ENCODE results near the gene NRP2.

NRP2 gene

GRCh38 chr2:205637320-205637602 is 45.0 kb upstream of the NRP2 start:
- no peaks in the 10 kb centered on the region for H3K36me3 ChIP-seq (ENCODE audit: insufficient read depth, low read length)
- no peak overlapping the region for H2AFZ ChIP-seq (ENCODE audit: low read length)
- no peaks in the 10 kb centered on the region for H4K20me1 ChIP-seq (ENCODE audit: insufficient read depth, low read length, poor library complexity, severe bottlenecking)
- TF ChIP-seq, protein P1, sequence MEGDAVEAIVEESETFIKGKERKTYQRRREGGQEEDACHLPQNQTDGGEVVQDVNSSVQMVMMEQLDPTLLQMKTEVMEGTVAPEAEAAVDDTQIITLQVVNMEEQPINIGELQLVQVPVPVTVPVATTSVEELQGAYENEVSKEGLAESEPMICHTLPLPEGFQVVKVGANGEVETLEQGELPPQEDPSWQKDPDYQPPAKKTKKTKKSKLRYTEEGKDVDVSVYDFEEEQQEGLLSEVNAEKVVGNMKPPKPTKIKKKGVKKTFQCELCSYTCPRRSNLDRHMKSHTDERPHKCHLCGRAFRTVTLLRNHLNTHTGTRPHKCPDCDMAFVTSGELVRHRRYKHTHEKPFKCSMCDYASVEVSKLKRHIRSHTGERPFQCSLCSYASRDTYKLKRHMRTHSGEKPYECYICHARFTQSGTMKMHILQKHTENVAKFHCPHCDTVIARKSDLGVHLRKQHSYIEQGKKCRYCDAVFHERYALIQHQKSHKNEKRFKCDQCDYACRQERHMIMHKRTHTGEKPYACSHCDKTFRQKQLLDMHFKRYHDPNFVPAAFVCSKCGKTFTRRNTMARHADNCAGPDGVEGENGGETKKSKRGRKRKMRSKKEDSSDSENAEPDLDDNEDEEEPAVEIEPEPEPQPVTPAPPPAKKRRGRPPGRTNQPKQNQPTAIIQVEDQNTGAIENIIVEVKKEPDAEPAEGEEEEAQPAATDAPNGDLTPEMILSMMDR (conservative IDR thresholded peaks at IDR 0.05; ENCODE audit: low read length): no peak
- TF ChIP-seq EZH2phosphoT487 (IDR thresholded peaks at IDR 0.05; ENCODE audit: borderline replicate concordance): no peak
- no peaks in the 10 kb centered on the region for H3F3A ChIP-seq (ENCODE audit: low read depth)
- H3K79me2 ChIP-seq (ENCODE audit: insufficient read depth, low read length): no peaks in the 10 kb centered on the region
- no peaks in the 10 kb centered on the region for H3K4me1 ChIP-seq (ENCODE audit: insufficient read depth, low read length, poor library complexity, severe bottlenecking)
- H3K9me2 ChIP-seq (replicated peaks; ENCODE audit: low read depth, low read length): no peaks in the 10 kb centered on the region
- H3K4me2 ChIP-seq (ENCODE audit: low read depth, low read length, poor library complexity, severe bottlenecking): no peak overlapping the region
- no peaks in the 10 kb centered on the region for H3K9me3 ChIP-seq (ENCODE audit: insufficient read depth, low read depth, low read length)
- no peak overlapping the region for H3K4me3 ChIP-seq (ENCODE audit: low read length, poor library complexity, severe bottlenecking)
- H3K9ac ChIP-seq (ENCODE audit: low read depth, low read length, poor library complexity, severe bottlenecking): no peak overlapping the region
- H3K27me3 ChIP-seq (ENCODE audit: insufficient read depth, low read length, poor library complexity, severe bottlenecking): no peaks in the 10 kb centered on the region

- Histone ChIP-seq H4K20me1 (ENCODE audit: insufficient read depth, low read length, poor library complexity, severe bottlenecking) (no peaks in the 10 kb centered on the region), H3K9ac (ENCODE audit: low read depth, low read length, poor library complexity, severe bottlenecking) (no peak overlapping the region), H3F3A (ENCODE audit: low read depth) (no peaks in the 10 kb centered on the region), H3K4me2 (ENCODE audit: low read depth, low read length, poor library complexity, severe bottlenecking) (no peak overlapping the region), H2AFZ (ENCODE audit: low read length) (no peak overlapping the region), H3K79me2 (ENCODE audit: insufficient read depth, low read length) (no peaks in the 10 kb centered on the region), H3K27me3 (ENCODE audit: insufficient read depth, low read length, poor library complexity, severe bottlenecking) (no peaks in the 10 kb centered on the region), H3K36me3 (ENCODE audit: insufficient read depth, low read length) (no peaks in the 10 kb centered on the region), H3K4me1 (ENCODE audit: insufficient read depth, low read length, poor library complexity, severe bottlenecking) (no peaks in the 10 kb centered on the region), H3K9me2 (replicated peaks; ENCODE audit: low read depth, low read length) (no peaks in the 10 kb centered on the region), H3K4me3 (ENCODE audit: low read length, poor library complexity, severe bottlenecking) (no peak overlapping the region), H3K9me3 (ENCODE audit: insufficient read depth, low read depth, low read length) (no peaks in the 10 kb centered on the region)
- no peak for TF ChIP-seq EZH2phosphoT487 (IDR thresholded peaks at IDR 0.05; ENCODE audit: borderline replicate concordance)
- TF ChIP-seq, protein P1 (conservative IDR thresholded peaks at IDR 0.05; ENCODE audit: low read length): no peak
Measured at GRCh38 chr2:205637779-205638503, 44.4 kb upstream of the NRP2 start.

- H3K9me2 ChIP-seq (replicated peaks; ENCODE audit: low read depth, low read length): no peaks in the 10 kb centered on the region
- H3K4me3 ChIP-seq (ENCODE audit: low read length, poor library complexity, severe bottlenecking): no peak overlapping the region
- H3K9ac ChIP-seq (ENCODE audit: low read depth, low read length, poor library complexity, severe bottlenecking): no peak overlapping the region
- no peak for TF ChIP-seq EZH2phosphoT487 (IDR thresholded peaks at IDR 0.05; ENCODE audit: borderline replicate concordance)
- TF ChIP-seq, protein P1 (conservative IDR thresholded peaks at IDR 0.05; ENCODE audit: low read length): no peak
- H3F3A ChIP-seq (ENCODE audit: low read depth): no peaks in the 10 kb centered on the region
- H3K27me3 ChIP-seq (ENCODE audit: insufficient read depth, low read length, poor library complexity, severe bottlenecking): no peaks in the 10 kb centered on the region
- no peak overlapping the region for H3K4me2 ChIP-seq (ENCODE audit: low read depth, low read length, poor library complexity, severe bottlenecking)
- H3K9me3 ChIP-seq (ENCODE audit: insufficient read depth, low read depth, low read length): no peaks in the 10 kb centered on the region
- H3K4me1 ChIP-seq (ENCODE audit: insufficient read depth, low read length, poor library complexity, severe bottlenecking): no peaks in the 10 kb centered on the region
- H4K20me1 ChIP-seq (ENCODE audit: insufficient read depth, low read length, poor library complexity, severe bottlenecking): no peaks in the 10 kb centered on the region
- no peak overlapping the region for H2AFZ ChIP-seq (ENCODE audit: low read length)
- H3K79me2 ChIP-seq (ENCODE audit: insufficient read depth, low read length): no peaks in the 10 kb centered on the region
- H3K36me3 ChIP-seq (ENCODE audit: insufficient read depth, low read length): no peaks in the 10 kb centered on the region
Measured at GRCh38 chr2:205640716-205641115, 41.6 kb upstream of the NRP2 start.
